Measurements from ENCODE around the gene MAML3.

- TF ChIP-seq CTCF (IDR thresholded peaks at IDR 0.05) (no peak), POLR2A (IDR thresholded peaks at IDR 0.05) (no peak)
These were observed 394.9 kb downstream of the MAML3 start for GRCh38 chr4:139759097-139759496.

All from uterus (tissue), 2 donors.